Daoy (cell line): ENCODE data around the gene BMPR1A. TPM values are rescaled to one million over a fixed set of nuclear protein-coding genes. Genes with fewer than 3 reads are reported as not detected.

ENCODE experiments used
- DNase-seq: peaks from one replicate; pipeline ENCODE4 v3.0.0-alpha.2; 2015; ENCODE audit warnings: low read depth
- total RNA-seq: library from RNA; depleted of rRNA; stranded (reverse); fragments of >200 nt; shearing (Covaris generic); gene quantifications from 2 replicates; pipeline ENCODE4 v1.2.3, GENCODE V29; 2014

The BMPR1A gene
- total RNA-seq, 1 experiment from 2014 or later = 18.6 TPM

- no peak for DNase-seq
These were observed 199.2 kb downstream of the BMPR1A start for GRCh38 chr10:86955501-86956194.

DNA sequence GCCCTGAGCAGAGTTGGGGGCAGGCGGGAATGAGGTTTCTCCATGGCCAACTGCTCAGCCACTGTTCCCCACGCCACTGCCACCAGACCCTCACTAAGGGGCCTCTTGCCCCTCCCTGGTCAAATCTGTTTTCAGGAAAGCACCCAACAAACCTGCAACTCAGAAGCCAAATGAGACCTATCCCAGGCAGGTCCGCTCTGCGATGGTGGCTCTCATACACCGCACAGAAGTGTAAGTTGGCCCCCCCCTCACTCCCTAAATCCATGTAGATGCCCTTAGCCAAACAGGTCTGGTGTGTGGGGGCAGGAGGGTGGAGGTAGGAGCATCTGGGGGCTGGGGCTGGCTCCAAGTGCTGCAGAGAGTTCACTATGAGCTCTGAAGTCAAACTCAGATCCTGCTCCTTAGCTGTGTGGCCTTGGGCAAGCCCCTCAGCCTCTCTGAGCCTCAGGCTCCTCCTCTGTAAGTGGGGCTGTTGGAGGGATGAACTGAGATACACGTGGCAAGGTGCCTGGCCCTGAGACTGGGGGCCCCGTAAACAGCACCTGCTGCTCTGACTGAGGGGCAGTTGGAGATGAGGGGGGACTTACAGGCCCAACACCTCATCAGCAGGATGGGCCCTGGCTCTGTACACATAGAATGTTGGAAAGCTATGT, 199.9 kb downstream of the BMPR1A start:
- no peak for DNase-seq

GRCh38 chr10:86956848-86957448, 200.5 kb downstream of the BMPR1A start:
- DNase-seq = no peak

DNA sequence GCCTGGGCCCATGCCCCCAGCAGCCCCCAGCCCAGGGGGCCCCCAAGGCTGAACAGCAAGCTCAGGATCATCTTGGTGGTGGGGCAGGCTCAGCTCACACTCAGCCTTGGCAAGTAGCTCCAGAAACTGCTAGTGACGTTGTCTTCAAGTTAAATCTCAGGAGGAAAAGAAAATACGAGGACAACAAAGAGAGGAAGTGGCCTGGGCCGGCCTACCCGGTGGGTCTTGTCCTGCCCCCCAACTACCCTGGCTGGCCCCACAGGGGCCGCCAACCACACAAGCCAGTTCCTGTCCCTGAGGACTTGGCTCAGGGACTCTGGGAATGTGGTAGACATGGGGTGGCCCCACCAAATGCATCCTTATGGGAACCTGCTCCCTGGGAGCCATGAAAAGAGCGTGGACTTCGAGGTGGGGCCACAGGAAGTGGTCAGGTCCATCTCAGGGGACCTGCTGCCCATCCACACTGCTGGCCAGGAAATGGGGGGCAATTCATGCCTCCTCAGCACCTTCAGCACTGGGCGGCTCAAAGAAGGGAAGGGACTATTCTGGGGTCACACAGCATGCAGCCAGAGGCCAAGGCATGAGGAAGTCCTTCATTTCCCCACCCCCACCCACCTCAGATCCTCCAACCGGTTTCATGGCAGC, 201.2 kb downstream of the BMPR1A start, which contains the start of gene MMRN2:
Gene MMRN2 (minus strand): TSS at position 145 of the 645 bp plus-strand sequence. CDS start 74 bp downstream, at position 71.
- no peak for DNase-seq

- no peak for DNase-seq
These were observed 201.9 kb downstream of the BMPR1A start, which contains the start of gene SNCG for GRCh38 chr10:86958116-86958900. Gene SNCG, plus strand, starts transcription at chr10:86958599. Its CDS starts 99 bp downstream, at chr10:86958698.

DNA sequence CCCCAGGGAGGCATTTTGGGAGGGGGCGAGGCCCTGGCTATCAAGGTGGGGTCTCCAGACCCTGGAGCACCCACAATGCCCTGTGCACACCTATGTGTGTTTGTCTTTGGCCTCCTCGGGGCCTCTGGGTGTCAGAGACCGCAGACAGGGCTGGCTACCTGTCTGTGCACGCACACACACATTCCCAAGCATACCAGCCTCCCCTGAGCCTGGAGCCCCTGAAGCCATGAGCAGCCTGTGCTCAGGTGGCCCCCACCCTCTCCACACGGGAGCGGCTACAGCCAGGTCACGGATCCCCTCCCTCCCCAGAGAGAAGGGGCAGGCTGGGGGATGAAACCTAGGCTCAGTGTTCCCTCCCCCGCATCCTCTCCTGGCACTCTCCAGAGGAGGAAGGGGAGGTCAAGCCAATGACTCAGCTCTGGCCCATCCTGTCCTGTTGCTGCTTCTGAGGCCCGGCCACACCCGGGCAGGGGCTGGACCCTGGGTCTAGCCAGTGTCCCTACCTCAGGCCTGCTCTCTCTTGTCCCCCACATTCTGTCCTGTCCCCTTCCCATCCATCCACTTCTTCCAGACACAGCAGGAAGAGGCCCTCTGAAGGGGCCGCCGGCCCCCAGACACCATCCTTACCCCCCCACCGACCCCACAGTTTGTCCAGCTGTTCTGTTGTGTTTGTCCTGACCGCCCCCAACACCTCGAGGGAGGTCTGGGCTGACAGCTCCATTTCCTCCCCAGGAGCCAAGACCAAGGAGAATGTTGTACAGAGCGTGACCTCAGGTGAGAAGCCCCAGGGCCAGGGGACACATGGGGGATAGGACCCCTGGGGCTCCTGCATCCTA, 202.7 kb downstream of the BMPR1A start:
- peak; percentile 27 for DNase-seq

- no peak for DNase-seq
These were observed 203.3 kb downstream of the BMPR1A start for GRCh38 chr10:86959737-86960002.

DNA sequence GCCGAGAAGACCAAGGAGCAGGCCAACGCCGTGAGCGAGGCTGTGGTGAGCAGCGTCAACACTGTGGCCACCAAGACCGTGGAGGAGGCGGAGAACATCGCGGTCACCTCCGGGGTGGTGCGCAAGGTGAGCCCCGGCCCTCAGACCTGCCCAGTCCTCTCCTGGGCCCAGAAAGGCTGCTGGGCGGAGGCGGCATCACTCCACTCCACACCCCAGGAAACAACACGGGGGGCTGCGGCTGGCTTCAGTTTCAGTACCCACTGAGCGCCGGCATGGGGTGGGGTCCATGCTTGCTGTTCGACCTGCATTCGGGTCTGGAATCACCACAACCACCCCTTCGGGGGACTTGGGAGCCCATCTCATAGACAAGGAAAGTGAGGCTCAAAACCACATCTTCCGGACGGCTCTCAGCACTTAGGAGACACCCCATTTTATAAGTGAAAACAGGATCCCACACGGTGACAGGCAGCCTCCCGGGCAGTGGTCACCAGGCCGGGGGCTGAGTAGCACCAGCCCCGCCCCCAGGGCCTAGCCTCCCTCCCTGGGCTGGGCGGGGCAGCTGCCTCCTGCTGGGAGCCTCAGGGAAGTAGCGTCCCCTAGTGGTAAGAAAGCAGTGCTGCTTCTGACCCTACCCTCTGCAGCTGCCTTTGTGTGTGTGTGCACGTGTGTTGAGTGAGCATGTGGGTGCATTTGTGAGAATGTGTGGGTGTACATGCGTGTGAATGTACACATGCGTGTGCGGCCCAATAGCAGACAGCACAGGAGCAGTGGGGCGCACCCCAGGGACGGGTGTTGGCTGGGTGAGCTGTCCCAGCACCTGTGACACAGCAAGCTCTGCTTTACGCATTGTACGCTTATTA, 203.8 kb downstream of the BMPR1A start:
- peak; percentile 70 for DNase-seq

- DNase-seq = no peak
These were observed 204.5 kb downstream of the BMPR1A start for GRCh38 chr10:86960863-86961434.

DNA sequence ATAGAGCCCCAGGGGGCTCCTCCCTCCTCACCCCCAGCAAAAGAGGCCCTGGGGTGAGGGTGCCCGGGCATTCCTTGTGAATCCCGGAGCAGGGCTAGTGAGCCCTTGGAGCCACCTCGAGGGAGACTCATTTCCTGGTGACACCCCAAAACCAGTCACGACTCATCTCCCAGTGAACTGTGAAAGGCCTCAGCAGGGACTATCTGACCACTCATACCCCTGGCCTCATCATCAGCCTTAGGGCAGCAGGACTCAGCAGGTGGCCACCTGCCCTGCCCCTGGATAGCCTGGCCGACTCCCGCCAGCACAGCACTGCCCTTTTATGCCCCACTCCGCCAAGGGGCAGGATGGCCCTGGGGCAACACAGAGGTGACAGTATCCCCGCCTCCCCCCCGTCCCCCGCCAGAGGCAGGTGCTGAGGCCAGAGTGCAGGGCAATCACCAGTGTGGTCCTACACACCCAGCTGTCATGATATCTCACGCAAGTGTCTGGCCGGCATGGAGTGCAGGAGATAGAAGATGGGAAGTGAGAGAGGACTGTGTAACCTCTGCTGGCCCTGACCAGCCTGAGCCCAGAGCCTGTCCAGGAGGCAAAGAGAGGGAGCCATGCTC, 205.2 kb downstream of the BMPR1A start:
- DNase-seq = no peak

- no peak for DNase-seq
These were observed 205.9 kb downstream of the BMPR1A start for GRCh38 chr10:86962136-86962980.

DNA sequence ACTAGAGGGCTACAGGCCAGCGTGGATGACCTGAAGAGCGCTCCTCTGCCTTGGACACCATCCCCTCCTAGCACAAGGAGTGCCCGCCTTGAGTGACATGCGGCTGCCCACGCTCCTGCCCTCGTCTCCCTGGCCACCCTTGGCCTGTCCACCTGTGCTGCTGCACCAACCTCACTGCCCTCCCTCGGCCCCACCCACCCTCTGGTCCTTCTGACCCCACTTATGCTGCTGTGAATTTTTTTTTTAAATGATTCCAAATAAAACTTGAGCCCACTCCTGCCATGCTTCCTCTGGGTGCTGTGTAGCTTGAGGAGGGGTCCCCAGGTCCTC, 206.5 kb downstream of the BMPR1A start:
- DNase-seq = no peak

GRCh38 chr10:86963341-86963919, 207.0 kb downstream of the BMPR1A start:
- DNase-seq = no peak

DNA sequence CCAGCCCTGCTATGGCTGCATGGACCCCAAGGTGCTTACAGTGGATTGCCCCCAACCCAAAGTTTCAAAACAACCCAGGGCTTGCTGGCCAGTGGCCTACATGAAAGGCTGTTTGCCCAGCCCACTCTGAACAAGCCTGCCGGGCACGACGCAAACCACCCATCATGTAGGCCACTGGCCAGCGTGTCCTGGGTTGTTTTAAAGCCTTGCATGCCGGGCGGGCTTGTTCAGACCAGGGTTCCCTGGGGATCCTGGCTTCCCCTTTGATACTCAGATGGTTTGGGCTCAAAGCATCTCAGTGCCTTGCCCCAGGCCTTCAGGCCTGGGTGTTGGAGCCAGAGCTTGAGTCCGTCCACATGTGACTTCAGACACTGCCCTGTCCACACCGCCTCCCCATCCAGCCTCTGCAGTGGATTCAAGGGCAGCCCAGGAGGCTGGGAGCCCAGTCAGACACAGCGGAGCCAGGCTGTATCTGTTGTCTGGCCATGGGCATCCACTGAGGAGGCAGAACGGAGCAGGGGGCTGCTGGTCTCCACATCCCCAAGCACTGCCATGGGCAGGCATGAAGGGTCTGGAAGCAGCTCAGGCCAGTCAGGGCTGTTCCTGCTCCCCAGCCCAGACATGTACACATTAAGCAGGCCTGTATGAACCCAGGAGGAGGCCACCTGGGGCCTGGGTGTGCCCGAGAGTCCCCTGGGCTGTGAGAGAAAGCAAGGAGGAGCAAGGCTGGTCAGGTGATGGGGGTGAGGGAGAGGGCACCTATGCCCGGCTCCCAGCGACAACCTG, 207.8 kb downstream of the BMPR1A start:
- DNase-seq = no peak

DNA sequence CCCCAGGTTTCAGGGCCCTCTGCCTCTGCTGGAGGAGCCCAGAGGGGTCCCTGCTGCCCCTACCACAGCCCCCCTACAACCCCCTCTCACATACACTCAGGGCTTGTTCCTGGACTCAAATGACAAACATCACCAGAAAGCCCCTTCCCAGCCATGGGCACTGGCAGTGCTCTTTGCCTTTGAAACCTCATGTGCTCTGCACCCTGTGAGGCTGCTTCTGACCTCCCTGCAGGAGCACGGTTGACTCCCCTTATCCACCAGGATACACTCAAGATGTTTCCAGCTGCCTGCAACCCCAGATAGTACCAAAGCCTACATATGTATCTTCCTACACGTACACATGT, 208.4 kb downstream of the BMPR1A start:
- DNase-seq = no peak

DNA sequence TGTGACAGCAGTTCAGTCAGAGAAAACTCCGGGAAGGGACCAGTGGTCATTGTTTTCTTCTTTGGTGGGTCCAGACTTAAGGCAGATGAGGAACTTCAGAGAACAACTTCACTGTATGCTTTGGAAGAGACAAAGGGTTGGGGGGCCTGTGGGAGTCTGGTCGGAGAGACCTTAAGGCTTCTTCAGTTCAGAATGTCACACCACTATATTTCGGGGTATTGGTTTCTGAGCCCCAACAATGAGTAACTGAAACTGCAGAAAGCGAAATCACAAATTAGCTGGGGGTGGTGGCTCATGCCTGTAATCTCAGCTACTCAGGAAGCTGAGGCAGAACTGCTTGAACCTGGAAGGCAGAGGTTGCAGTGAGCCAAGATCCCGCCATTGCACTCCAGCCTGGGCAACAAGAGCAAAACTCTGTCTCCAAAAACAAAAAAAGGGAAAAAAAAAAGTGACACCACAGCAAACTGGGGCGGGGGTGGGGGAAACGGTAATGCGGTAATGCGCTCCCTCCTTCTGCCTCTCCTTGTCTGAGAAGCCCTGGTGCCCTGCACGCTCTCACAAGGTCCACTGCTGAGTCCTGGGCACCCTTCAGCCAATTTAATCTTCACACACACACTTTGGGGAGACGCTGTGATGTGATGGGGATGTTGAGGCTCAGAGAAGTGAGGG, 209.7 kb downstream of the BMPR1A start:
- no peak for DNase-seq

DNA sequence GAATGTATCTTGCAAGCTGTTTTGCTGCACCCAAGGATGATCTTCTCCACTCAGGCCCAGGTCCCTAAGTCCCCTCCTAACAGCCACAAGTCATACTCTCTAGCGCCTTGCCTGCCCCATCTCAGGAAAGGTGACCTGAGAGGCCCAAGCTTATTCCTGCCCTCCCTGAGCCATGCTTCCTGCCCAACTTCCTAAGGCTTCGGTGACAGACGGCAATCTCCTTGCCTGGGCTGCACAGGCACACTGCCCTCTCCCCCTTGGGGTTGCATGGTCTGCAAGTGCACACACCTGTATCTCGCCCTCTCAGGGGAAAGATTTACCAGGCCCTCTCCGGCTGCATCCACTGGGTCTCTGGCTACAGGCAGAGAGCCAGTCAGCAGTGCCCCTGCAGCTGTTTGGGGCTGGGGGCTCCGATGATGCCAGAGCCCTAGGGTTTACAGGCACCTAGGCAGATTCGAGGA, 211.1 kb downstream of the BMPR1A start:
- no peak for DNase-seq
